GM12878 (cell line): ENCODE measurements around the gene STAMBPL1. TPM values are rescaled to one million over a fixed set of nuclear protein-coding genes. Genes with fewer than 3 reads are reported as not detected.

ENCODE experiments used
- ATAC-seq: fragments of 200-7000 bp; cut with Tn5 transposase; 3 replicates; pipeline ENCODE4 v1.9.1; 2020; ENCODE audit warnings: mild to moderate bottlenecking, moderate library complexity
- BruUV-seq: library from RNA; stranded (reverse); fragments of 400-500 nt; replicated peaks from 2 replicates; lab custom pipeline; 2021; lab: Mats Ljungman, UMichigan
- CTCF ChIA-PET: fragments of 300-600 bp; sonication (Branson Sonifier 250); formaldehyde crosslinking; extraction: SDS; loops from one replicate; lab custom pipeline; 2021; ENCODE audit warnings: inconsistent platforms; lab: Yijun Ruan, JAX
- POLR2A ChIA-PET: fragments of 350-600 bp; formaldehyde crosslinking; extraction: SDS; loops from one replicate; lab custom pipeline; 2021; ENCODE audit warnings: inconsistent platforms; lab: Charles Lee
- RAD21 ChIA-PET: fragments of 300-600 bp; sonication (Branson Sonifier 250); formaldehyde crosslinking; loops from one replicate; lab custom pipeline; 2023; ENCODE audit warnings: antibody characterized with exemption; ENCODE audit not compliant: unreplicated experiment; lab: Charles Lee
- SMC1A ChIA-PET: fragments of 300-600 bp; sonication (Branson Sonifier 250); formaldehyde crosslinking; loops from one replicate; lab custom pipeline; 2023; ENCODE audit not compliant: unreplicated experiment, uncharacterized antibody; lab: Charles Lee
- DNase-seq: peaks from one replicate; pipeline ENCODE4 v3.0.0-alpha.2; 2011; ENCODE audit warnings: low read depth, low spot score
- FAIRE-seq: peaks from 3 replicates; lab custom pipeline; 2011; peaks lifted over from hg19 to GRCh38; lab: Jason Lieb, UNC
- H2AFZ ChIP-seq: 2 replicates; pipeline ENCODE4 v1.6.0; 2011; ENCODE audit warnings: low read depth, low read length, control low read depth; ENCODE audit not compliant: control insufficient read depth
- H3K27ac ChIP-seq: 2 replicates; pipeline ENCODE4 v1.5.1; 2011; ENCODE audit warnings: control low read depth; ENCODE audit not compliant: control insufficient read depth, insufficient read depth
- H3K27me3 ChIP-seq, 2 experiments: replicated peaks in 1 of 2; 2 replicates each; pipeline versions ENCODE4 v1.6.0 to v1.6.1; 2011; ENCODE audit warnings: low read length in 1 of 2; ENCODE audit not compliant: control insufficient read depth in 2 of 2, insufficient read depth in 2 of 2
- H3K36me3 ChIP-seq, 2 experiments: 2 replicates each; pipeline ENCODE4 v1.5.1; 2011; ENCODE audit warnings: low read length in 1 of 2; ENCODE audit not compliant: control insufficient read depth in 2 of 2, insufficient read depth in 2 of 2
- H3K4me1 ChIP-seq: 2 replicates; pipeline ENCODE4 v1.6.1; 2011; ENCODE audit warnings: mild to moderate bottlenecking, low read length, moderate library complexity, mixed read lengths; ENCODE audit not compliant: control insufficient read depth, insufficient read depth
- H3K4me2 ChIP-seq: 2 replicates; pipeline ENCODE4 v1.6.0; 2011; ENCODE audit warnings: control low read depth; ENCODE audit not compliant: control insufficient read depth, insufficient read depth
- H3K4me3 ChIP-seq: fragments of 200-600 bp; sonication (generic); 2 replicates; pipeline ENCODE4 v1.5.1; 2016
- H3K79me2 ChIP-seq: 2 replicates; pipeline ENCODE4 v1.6.0; 2011; ENCODE audit warnings: low read length; ENCODE audit not compliant: control insufficient read depth, insufficient read depth
- H3K9ac ChIP-seq: 2 replicates; pipeline ENCODE4 v1.8.0; 2011; ENCODE audit warnings: low read length, control low read depth, mixed read lengths; ENCODE audit not compliant: control insufficient read depth, insufficient read depth
- H3K9me3 ChIP-seq: replicated peaks from 3 replicates; pipeline ENCODE4 v1.5.1; 2011; ENCODE audit warnings: mild to moderate bottlenecking, low read length; ENCODE audit not compliant: control insufficient read depth, insufficient read depth
- H4K20me1 ChIP-seq: 2 replicates; pipeline ENCODE4 v1.6.0; 2011; ENCODE audit not compliant: control insufficient read depth, insufficient read depth
- EED ChIP-seq: sonication (generic); IDR thresholded peaks from 2 replicates; pipeline ENCODE4 v1.6.1; 2016; ENCODE audit warnings: antibody characterized with exemption, low read depth
- EZH2 ChIP-seq: IDR thresholded peaks from 2 replicates; pipeline ENCODE4 v1.6.1; 2012; ENCODE audit warnings: low read depth, mild to moderate bottlenecking, control low read depth, inconsistent platforms, low read length, borderline replicate concordance; ENCODE audit not compliant: control insufficient read depth
- MAX ChIP-seq: IDR thresholded peaks from 2 replicates; pipeline ENCODE4 v1.6.1; 2012; ENCODE audit warnings: low read depth, low read length, improper control_type of control experiment
- NFXL1 ChIP-seq: fragments of 450-650 bp; IDR thresholded peaks from 2 replicates; pipeline ENCODE4 v1.6.1; 2017; ENCODE audit warnings: antibody characterized with exemption, mild to moderate bottlenecking, borderline replicate concordance
- POU2F2 ChIP-seq: IDR thresholded peaks from 3 replicates; pipeline ENCODE4 v1.6.1; 2011; ENCODE audit warnings: low read depth, mild to moderate bottlenecking, low read length, borderline replicate concordance
- RB1 ChIP-seq: fragments of 450-650 bp; formaldehyde crosslinking; IDR thresholded peaks from 2 replicates; pipeline ENCODE4 v1.6.1; 2017; ENCODE audit warnings: mild to moderate bottlenecking, borderline replicate concordance
- RCOR1 ChIP-seq: conservative IDR thresholded peaks from 2 replicates; pipeline ENCODE4 v1.6.1; 2012; ENCODE audit warnings: low read depth, low read length, improper control_type of control experiment
- WRNIP1 ChIP-seq: IDR thresholded peaks from 2 replicates; pipeline ENCODE4 v1.6.1; 2011; ENCODE audit warnings: low read depth, low read length, improper control_type of control experiment, borderline replicate concordance
- WGBS: methylation state at CpG from one replicate; pipeline ENCODE4 v1.1.6; 2016; ENCODE audit warnings: low lambda C conversion rate; ENCODE audit not compliant: insufficient replicate concordance, insufficient coverage; ENCODE audit errors: missing lambda C conversion rate; 5-methylcytosine and 5-hydroxymethylcytosine counted together
- in situ Hi-C: fragments of 300-500 bp; cut with MboI; formaldehyde crosslinking; loops from 9 replicates; pipeline ENCODE4 v1.14.3; 2018; ENCODE audit warnings: mixed read lengths
- intact Hi-C: fragments of 100-400 bp; cut with micrococcal nuclease; formaldehyde crosslinking; loops from one replicate; pipeline ENCODE4 v1.14.2; 2022; ENCODE audit not compliant: unreplicated experiment
- polyA plus RNA-seq, 11 experiments: library from polyadenylated mRNA; depleted of rRNA in 4 of 11; unstranded in 6 of 11; stranded (reverse) in 5 of 11; fragments of >200 nt; fragmentation: Nextera tagmentation in 4 of 11; fragmentation: Illumina TruSeq in 1 of 11; extraction: Ambion mirVana in 4 of 11; extraction: Trizol in 1 of 11; gene quantifications; 1 replicate in 1 of 11; 2 replicates in 10 of 11; pipeline versions ENCODE4 v1.2.1 to v1.2.3, GENCODE V29; 2011 to 2016; ENCODE audit warnings: inconsistent platforms in 2 of 11, missing spikeins in 2 of 11, low read depth in 1 of 11
- total RNA-seq, 4 experiments: library from RNA; depleted of rRNA in 3 of 4; stranded (reverse); fragments of >200 nt in 3 of 4; fragmentation: Illumina TruSeq in 1 of 4; extraction: Trizol in 1 of 4; gene quantifications; 2 replicates each; pipeline versions ENCODE4 v1.2.1 to v1.2.3, GENCODE V29; 2013 to 2021
- TF ChIP-seq, protein P1 (sequence below): fragments of 450-650 bp; IDR thresholded peaks from 2 replicates; pipeline ENCODE4 v1.6.1; 2018; ENCODE audit warnings: borderline replicate concordance, mild to moderate bottlenecking; ENCODE audit not compliant: partially characterized antibody
- TF ChIP-seq, protein P2 (sequence below): IDR thresholded peaks from 2 replicates; pipeline ENCODE4 v1.6.1; 2012; ENCODE audit warnings: improper control_type of control experiment, low read depth, low read length; ENCODE audit not compliant: insufficient replicate concordance

STAMBPL1 gene
- total and polyA plus RNA-seq, 10 of the 15 experiments (the other 5 are each of a cell fraction or from before 2014, with no cell fraction given) = 7.5 to 44.1 (median 25.4) TPM

- TF ChIP-seq POU2F2 (peak; percentile 52; the same call in 2 of the 3 replicates), NFXL1 (no peak), MAX (peak; percentile 86)
- TF ChIP-seq, protein P1, sequence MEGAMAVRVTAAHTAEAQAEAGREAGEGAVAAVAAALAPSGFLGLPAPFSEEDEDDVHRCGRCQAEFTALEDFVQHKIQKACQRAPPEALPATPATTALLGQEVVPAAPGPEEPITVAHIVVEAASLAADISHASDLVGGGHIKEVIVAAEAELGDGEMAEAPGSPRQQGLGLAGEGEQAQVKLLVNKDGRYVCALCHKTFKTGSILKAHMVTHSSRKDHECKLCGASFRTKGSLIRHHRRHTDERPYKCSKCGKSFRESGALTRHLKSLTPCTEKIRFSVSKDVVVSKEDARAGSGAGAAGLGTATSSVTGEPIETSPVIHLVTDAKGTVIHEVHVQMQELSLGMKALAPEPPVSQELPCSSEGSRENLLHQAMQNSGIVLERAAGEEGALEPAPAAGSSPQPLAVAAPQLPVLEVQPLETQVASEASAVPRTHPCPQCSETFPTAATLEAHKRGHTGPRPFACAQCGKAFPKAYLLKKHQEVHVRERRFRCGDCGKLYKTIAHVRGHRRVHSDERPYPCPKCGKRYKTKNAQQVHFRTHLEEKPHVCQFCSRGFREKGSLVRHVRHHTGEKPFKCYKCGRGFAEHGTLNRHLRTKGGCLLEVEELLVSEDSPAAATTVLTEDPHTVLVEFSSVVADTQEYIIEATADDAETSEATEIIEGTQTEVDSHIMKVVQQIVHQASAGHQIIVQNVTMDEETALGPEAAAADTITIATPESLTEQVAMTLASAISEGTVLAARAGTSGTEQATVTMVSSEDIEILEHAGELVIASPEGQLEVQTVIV = no peak
These were observed 434 bp downstream of the STAMBPL1 start (continued) for GRCh38 chr10:88880282-88881076.

- peak overlapping the region; percentile 79 for H3K9ac ChIP-seq
- ATAC-seq (no peak), DNase-seq (no peak), FAIRE-seq (no peak)
- intact Hi-C loops = loop anchor here (2.0 to 10.0 kb wide), 4 partner anchors 19 to 533 kb away; partner anchors contain the start of genes FAS and IFIT5
- ChIA-PET RAD21 (interaction anchor here (0.9 to 13.0 kb wide), 9 partner anchors 14 to 487 kb away, joined by 3 to 249 read pairs (median 5); partner anchors contain the start of gene FAS), POLR2A (interaction anchor here (1.2 to 13.1 kb wide), 6 partner anchors 10 to 115 kb away, joined by 3 to 248 read pairs (median 6); partner anchors contain the start of gene FAS), SMC1A (interaction anchor here (0.7 to 12.6 kb wide), 8 partner anchors 12 to 112 kb away, joined by 3 to 329 read pairs (median 30); partner anchors contain the start of gene FAS), CTCF (interaction anchor here (1.8 to 9.8 kb wide), 7 partner anchors 19 to 112 kb away, joined by 5 to 72 read pairs (median 13); no protein-coding TSS in a partner anchor)
- peak overlapping the region; percentile 82 for H3K27ac ChIP-seq
- under 1% methylated on average over 6 of the region's 6 CpGs for WGBS
- in situ Hi-C loops = no loop called here
- H3K9me3 ChIP-seq = no peaks in the 10 kb centered on the region
- H3K36me3 ChIP-seq = no peaks in the 10 kb centered on the region
- H4K20me1 ChIP-seq = no peaks in the 10 kb centered on the region
- H3K27me3 ChIP-seq = no peaks in the 10 kb centered on the region
- no peak overlapping the region; the same call in 1 of the 2 replicates for H2AFZ ChIP-seq
- peaks cover 23% of the 10 kb centered on the region for H3K4me1 ChIP-seq
- peaks cover 63% of the 10 kb centered on the region for H3K79me2 ChIP-seq
- H3K4me3 ChIP-seq = peak overlapping the region; percentile 89
- BruUV-seq = TSS peak; percentile 77
- H3K4me2 ChIP-seq = peak overlapping the region; percentile 87
- TF ChIP-seq EZH2 (no peak), EED (no peak), WRNIP1 (no peak), RB1 (no peak), RCOR1 (no peak)
- TF ChIP-seq, protein P2, sequence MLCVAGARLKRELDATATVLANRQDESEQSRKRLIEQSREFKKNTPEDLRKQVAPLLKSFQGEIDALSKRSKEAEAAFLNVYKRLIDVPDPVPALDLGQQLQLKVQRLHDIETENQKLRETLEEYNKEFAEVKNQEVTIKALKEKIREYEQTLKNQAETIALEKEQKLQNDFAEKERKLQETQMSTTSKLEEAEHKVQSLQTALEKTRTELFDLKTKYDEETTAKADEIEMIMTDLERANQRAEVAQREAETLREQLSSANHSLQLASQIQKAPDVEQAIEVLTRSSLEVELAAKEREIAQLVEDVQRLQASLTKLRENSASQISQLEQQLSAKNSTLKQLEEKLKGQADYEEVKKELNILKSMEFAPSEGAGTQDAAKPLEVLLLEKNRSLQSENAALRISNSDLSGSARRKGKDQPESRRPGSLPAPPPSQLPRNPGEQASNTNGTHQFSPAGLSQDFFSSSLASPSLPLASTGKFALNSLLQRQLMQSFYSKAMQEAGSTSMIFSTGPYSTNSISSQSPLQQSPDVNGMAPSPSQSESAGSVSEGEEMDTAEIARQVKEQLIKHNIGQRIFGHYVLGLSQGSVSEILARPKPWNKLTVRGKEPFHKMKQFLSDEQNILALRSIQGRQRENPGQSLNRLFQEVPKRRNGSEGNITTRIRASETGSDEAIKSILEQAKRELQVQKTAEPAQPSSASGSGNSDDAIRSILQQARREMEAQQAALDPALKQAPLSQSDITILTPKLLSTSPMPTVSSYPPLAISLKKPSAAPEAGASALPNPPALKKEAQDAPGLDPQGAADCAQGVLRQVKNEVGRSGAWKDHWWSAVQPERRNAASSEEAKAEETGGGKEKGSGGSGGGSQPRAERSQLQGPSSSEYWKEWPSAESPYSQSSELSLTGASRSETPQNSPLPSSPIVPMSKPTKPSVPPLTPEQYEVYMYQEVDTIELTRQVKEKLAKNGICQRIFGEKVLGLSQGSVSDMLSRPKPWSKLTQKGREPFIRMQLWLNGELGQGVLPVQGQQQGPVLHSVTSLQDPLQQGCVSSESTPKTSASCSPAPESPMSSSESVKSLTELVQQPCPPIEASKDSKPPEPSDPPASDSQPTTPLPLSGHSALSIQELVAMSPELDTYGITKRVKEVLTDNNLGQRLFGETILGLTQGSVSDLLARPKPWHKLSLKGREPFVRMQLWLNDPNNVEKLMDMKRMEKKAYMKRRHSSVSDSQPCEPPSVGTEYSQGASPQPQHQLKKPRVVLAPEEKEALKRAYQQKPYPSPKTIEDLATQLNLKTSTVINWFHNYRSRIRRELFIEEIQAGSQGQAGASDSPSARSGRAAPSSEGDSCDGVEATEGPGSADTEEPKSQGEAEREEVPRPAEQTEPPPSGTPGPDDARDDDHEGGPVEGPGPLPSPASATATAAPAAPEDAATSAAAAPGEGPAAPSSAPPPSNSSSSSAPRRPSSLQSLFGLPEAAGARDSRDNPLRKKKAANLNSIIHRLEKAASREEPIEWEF = no peak
These were observed 1.3 kb downstream of the STAMBPL1 start for GRCh38 chr10:88881320-88881719.
